GM21515 (cell line): ENCODE results near the gene PEX5L.

Experiments
- ATAC-seq: cut with Tn5 transposase; IDR thresholded peaks from one replicate; pipeline ENCODE4 v1.9.1; 2021; ENCODE audit not compliant: unreplicated experiment

Gene PEX5L

DNA sequence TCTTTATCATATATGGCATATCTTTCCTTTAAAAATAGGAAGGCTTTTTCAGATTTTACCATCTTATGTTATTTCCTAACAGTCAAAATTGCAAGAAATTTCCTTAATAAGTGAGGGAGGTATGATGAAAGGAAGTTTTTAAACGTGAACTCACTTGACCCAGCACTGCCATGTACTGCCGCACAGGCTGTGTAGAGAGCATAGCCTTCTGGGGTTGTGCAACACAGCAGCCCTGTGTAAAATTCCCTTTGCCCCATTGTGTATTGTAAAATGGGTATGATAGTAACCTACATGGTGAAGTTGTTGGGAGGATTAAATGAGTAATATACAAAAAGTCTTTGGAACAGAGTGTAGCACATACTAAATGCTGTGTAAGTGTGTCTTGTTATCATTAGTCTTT, 78.6 kb downstream of the PEX5L start:
- no peak for ATAC-seq

- ATAC-seq: no peak
Observed at GRCh38 chr3:179957264-179957845, 79.4 kb downstream of the PEX5L start.

DNA sequence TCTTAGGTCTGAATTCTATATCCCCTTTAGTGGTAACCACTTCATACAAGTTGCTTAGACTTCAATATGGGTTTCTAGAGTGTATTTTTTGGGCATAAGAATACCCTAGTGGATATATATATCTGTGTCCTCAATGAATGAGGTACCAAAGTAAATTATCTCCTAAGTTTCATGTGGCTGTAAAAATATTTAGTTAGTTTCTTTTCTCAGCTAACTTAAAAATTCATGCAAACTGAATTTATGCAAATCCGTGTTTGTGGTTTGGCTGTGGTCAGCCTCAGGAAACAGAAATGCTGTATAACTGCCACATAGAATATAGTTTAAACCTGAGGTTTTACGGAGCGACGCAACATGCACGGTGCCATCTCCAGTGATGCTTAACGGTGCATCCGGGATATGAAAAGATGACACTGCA, 80.3 kb downstream of the PEX5L start:
- ATAC-seq: peak; percentile 94

GRCh38 chr3:179955809-179956208, 80.9 kb downstream of the PEX5L start:
- ATAC-seq: no peak

DNA sequence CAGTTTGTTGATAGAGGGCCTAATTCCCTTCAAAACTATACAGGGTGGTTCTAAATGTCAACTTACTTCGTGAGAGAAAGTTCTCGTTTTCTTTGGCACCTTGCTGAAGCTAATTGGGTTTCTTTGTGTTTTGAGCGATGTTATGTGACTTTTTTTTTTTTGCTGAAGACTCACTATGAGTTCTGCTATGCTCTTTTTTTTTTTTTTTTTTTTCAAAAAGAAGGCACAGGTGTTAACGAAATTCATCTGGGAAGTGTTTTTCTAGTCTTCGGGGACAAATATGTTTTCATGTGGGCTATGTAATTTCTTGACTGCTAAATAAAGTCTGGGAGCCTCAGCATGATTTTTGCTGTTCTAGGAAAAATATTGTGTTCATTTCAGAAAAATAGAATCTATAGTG, 81.5 kb downstream of the PEX5L start:
- ATAC-seq: no peak

GRCh38 chr3:179953993-179954870, 82.5 kb downstream of the PEX5L start:
- no peak for ATAC-seq

GRCh38 chr3:179950840-179951239, 85.9 kb downstream of the PEX5L start:
- no peak for ATAC-seq

DNA sequence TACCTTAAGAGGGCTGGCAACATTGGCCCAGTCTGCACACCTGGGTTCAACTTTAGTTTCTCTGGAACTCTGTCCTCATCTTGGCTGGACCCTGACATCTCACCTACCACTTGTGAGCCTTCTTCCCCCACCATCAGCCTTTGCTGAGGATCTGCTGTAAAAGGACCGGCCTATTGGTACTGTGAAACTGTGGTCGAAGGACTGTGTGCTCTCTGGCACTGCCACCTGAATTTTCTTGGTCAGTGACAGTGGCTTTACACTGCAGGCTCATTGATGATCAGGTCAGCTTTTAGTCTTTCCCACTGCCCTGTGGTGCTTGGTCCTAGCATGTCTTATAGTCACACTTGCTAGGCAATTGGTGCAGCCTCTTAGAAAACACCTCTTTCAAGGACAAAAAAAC, 86.9 kb downstream of the PEX5L start:
- peak; percentile 6 for ATAC-seq

- ATAC-seq: peak; percentile 89
Observed at GRCh38 chr3:179949412-179949811, 87.3 kb downstream of the PEX5L start.

GRCh38 chr3:179948740-179949139, 88.0 kb downstream of the PEX5L start:
- no peak for ATAC-seq

GRCh38 chr3:179945569-179945968, 91.2 kb downstream of the PEX5L start:
- ATAC-seq: no peak

DNA sequence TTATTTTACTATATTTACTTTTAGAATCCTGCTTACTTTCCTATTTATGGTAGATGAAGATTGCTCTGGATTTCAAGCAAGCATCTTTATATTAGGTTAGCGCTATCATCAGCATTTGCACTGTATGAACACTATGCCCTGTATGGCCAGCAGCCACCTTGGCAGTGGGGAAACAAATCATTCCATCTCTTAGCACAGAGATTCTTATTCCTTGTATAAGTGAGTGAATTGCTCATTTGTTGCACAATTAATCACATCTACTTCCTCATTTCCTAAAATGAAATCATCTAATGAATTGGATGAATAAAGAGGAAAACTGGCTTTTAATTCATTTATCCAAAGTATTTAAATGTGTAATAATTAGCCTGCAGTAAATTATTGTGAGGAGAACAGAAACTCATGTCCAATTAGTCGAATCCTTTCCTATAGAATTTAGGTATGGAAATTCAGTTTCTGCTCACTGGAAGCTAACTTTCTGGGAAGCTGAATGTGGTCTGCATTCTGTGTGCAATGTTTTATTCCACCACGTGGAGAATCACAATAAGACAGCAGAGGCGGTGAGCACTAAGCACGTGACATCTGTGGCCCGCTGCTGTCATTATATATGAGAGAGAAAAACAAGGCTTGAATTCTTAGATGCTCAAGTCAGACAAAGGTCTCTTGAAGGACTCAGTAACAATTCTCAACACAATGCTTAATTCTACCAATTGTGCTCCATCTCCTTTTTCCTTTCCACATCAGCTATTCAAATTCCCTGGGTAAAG, 93.4 kb downstream of the PEX5L start:
- ATAC-seq: no peak

DNA sequence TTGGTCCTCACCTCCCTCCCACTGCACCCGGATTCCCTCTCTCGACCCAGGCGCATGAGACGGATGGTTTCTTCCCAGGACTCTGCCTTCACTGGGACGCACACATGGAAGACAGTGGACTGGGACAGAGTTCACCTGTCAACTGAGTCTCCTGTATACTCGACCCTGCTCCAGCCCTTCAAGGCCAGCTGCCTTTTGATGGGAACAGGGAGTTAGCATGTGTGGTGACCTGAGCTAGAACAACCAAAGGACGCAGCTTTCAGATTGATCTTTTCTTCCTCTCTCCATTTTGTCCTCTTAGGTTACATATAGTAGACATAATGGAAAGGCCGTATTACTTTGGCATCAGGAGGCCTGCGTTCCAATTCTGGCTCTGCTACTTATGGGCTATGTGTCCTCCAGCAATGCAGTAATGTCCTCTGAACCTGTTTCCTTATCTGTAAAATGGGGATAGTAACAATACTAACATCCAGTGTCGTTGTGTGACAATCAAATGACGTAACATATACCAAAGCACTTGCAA, 94.1 kb downstream of the PEX5L start:
- peak; percentile 22 for ATAC-seq

DNA sequence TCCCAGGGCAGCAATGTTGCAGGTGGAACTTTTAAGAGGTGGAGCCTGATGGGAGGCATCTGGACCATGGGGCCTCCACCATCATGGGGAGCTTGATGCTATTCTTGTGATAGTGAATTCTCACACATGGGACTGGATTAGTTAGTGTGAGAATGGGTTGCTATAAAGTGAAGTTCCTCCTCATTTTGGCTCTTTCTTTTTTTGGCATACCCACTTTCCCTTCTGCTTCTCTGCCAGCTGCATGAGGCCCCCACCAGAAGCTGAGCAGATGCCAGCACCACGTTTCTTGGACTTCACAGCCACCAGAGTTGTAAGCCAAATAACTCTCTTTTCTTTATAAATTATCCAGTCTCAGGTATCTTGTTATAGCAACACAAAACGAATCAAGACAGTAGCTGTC, 101.0 kb downstream of the PEX5L start:
- ATAC-seq: no peak

GRCh38 chr3:179933914-179934313, 102.8 kb downstream of the PEX5L start:
- ATAC-seq: no peak

GRCh38 chr3:179933080-179933479, 103.7 kb downstream of the PEX5L start:
- ATAC-seq: no peak

GRCh38 chr3:179932674-179933073, 104.1 kb downstream of the PEX5L start:
- ATAC-seq: no peak

DNA sequence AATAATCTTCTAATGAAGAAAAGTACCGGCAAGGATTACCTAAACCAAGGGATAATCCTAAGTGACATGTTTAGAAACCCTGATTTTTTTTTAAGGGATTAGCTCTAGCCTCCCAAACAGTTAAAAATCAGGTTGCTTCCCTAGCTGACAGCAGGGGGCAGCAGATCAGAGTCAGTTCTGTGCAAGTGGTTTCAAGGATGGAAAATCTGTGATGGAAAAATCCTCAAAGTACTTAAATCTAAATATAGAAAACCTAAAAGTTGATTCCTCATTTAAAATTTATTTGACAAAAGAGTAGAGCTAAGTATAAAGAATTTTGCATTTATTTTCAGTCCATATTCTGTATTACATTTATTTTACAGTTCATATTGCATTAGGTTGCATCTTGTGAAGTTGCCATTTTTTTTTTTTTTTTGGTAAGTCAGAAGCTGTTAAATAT, 107.6 kb downstream of the PEX5L start:
- ATAC-seq: no peak

- no peak for ATAC-seq
Observed at GRCh38 chr3:179927191-179927590, 109.5 kb downstream of the PEX5L start.

- no peak for ATAC-seq
Observed at GRCh38 chr3:179921951-179922350, 114.8 kb downstream of the PEX5L start.

GRCh38 chr3:179921500-179921899, 115.2 kb downstream of the PEX5L start:
- ATAC-seq: peak; percentile 95
